ENCODE data around the gene IGHMBP2.

IGHMBP2 gene

GRCh38 chr11:68988491-68988890 is 84.8 kb downstream of the IGHMBP2 start:
- DNase-seq, result no peak

All from fibroblast of skin of scalp (primary cell).